ENCODE data around the gene IDH3A.
"Not testable (repeated sequence)": the region's sequence is repeated elsewhere in the genome, so short reads cannot be mapped to it uniquely, and the experiment has no call there.

IDH3A gene

DNA sequence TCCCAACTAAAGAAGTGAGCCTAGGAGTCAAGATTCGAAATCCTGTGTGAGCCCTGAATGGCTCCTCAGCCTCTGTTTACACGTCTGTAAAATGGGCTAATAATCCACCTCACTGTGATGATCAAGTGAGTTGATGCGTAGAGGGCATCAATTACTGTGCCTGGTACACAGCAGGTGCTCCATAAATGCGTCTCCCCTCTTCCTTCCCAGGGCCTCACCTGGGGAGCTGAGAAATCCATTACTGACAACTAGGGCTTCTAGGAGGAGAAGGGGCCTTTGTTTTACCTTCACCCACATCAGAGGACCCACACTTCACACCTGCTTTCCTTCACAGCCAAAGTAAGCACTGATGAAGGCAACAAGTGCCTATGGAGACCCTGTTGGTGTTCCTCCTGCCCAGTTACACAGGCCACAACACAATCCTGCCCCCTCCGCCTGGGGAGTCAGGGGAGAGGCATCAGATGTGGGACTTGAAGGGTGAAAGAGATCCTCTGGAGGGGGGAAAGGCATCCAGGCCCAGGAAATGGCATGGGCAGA is 19.3 kb upstream of the IDH3A start:
- DNase-seq, result no peak

DNA sequence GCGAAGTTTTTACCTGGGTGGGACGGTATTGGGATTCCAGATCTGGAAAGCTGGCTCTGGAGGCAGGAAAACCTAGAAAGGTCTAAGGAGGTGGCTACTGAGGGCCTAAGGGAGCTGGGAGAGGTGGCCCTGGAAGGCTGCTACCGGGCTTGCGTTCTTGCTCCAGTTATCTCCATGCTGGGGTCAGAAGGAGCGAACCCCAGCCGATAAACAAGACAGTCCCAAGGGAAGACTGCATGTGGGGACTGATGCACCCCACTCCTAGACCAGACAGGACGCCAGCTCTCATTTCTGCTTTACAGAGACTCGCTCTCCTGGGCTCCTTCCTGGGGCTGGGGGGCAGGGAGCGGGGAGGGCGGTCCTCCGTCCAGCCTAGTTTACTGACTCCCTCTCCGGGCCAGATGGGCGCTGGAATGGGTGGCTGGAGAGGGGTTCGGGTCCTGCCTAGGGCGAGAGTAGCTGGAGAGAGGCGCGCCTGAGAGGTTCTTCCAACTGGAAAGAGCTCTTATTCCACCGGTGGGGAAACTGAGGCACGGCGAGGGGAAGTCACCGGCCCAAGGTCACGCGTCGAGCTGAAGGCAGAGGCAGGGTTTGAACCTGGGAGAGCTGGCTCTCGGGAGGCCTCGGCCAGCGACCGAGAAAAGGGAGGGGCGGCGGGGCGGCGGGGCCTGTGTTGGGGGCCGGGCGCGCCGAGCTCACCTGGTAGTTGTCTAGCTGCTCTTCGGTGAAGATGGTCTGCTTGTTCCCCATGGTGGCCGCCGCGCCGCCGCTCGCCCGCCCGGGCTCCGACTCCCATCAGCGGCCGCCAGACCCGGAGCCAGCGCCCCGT is 18.5 kb upstream of the IDH3A start:
- DNase-seq, result no peak

- DNase-seq, result peak; percentile 29
Measured at GRCh38 chr15:78131295-78132061, 17.7 kb upstream of the IDH3A start, which contains the start of gene CIB2. Gene CIB2, minus strand, starts transcription at chr15:78131445. Its CDS starts 230 bp downstream, at chr15:78131215.

DNA sequence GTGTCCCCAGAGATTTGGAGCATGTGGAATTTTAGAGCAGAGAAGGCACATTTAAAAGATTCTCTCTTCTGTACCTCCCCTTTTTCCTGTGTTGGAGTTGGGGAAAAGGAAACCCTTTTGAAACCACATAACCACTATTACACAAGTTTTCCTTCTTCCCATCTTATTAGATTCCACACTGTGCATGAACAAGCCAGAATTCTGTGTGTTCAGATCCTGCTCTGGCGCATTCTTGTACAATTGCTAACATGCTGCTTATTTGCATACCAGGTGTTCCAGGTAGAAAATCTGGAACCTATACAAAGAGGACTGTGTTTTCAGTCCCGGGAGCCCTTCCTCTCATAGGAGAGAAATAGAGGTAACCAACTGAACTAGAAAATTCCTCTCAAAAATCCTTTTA is 15.4 kb upstream of the IDH3A start:
- DNase-seq, result no peak

DNA sequence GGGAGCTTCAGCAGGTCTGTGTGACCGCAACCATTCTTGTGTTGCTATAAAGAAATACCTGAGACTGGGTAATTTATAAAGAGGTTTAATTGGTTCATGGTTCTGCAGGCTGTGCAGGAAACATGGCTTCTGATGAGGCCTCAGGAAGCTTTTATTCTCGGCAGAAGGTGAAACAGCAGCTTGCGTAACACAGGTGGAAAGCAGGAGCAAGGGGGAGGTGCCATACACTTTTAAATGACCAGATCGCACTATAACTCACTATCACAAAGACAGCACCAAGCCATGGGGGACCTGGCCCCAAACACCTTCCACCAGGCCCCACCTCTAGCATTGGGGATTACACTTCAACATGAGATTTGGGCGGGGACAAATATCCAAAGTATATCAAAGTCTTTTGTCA is 9.6 kb upstream of the IDH3A start:
- DNase-seq, result no peak

GRCh38 chr15:78140292-78140691 is 8.9 kb upstream of the IDH3A start:
- no peak for DNase-seq

DNA sequence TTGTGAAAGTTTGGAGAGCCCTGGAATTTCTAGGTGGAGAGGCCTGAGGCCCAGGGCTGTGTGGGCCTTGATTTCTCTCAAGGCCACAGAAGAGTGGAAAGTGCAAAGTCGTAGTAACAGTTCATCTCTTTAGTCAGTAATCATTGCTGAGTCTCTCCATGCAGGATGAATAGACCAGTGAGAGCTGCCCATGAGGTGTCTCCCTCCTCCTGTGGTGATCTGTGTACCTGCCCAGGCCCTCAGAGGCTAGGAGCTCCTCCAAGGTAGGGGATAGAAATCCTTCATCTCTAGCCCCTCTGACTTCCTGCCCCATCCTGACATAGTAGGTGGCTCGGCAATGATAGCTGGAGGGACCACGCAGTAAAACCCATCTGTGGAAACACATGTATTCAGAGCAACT is 6.8 kb upstream of the IDH3A start:
- no peak for DNase-seq

- no peak for DNase-seq
Measured at GRCh38 chr15:78146425-78147154, 2.6 kb upstream of the IDH3A start.

- DNase-seq, result no peak
Measured at GRCh38 chr15:78147566-78147965, 1.6 kb upstream of the IDH3A start.

- no peak for DNase-seq
Measured at GRCh38 chr15:78148392-78149067, 632 bp upstream of the IDH3A start.

- no peak for DNase-seq
Measured at GRCh38 chr15:78149805-78150751, 916 bp downstream of the IDH3A start.

GRCh38 chr15:78151075-78151474 is 1.9 kb downstream of the IDH3A start:
- DNase-seq, result not testable (repeated sequence)

DNA sequence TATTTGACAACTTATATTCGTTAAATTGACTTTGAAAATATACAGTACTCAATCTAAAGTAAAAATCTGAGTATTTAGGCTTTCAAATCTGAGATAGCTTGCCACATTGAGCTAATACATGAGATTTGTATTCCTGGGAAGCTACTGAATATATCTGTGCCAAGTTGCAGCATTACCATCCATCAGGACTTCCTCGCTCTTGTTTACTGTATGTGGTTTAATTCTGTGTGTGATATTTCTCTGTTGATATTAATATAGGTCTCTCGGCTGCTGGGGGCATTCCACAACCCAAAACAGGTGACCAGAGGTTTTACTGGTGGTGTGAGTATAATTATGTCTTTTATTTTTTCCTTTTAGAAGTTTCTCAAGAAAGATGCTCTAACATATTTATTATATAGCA is 5.8 kb downstream of the IDH3A start:
- DNase-seq, result no peak

DNA sequence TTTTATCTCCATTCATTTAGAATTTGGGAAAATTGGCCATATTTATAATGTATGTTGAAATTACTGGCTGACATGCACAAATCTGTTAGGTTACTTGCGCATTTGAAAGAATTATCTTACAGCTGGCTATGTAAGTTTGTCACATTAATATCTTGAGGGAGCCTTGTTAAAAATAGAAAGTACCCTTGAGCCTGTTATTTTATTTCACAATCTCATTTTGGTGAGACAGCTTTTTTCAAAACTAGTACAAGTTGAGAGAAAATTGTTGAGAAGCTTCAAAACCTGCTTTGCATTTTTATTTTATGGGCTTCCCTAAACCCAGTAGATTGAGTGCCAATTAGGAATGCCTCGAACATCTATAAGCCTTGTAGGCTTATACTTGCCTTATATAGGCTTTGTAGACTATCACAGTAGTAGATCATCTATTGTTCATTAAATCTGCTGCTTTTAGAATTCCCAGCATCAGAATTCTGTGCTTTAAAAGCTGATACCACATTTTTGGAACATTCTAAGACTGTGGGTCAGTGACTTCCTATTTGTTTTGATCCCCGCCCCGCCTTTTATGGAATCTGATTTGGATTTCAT is 6.3 kb downstream of the IDH3A start:
- no peak for DNase-seq

DNA sequence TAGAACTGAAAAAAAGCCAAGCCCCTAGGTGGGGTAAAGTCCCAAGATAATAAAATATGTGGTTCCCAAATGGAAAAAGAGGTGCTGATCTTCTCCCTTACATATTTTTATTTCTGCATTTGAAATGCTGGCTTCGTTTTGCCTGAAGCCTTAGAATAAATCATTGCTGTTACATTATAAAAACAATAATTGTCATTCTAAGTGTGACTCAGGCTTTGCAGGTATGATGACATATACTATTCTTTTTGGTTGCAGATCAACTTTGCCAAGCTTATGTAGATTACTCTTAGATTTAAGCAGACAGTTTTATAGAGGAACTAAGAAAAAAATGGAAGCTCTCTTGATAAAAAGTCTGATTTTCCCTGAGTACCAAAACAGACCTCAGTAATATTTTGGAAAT is 7.5 kb downstream of the IDH3A start:
- no peak for DNase-seq

DNA sequence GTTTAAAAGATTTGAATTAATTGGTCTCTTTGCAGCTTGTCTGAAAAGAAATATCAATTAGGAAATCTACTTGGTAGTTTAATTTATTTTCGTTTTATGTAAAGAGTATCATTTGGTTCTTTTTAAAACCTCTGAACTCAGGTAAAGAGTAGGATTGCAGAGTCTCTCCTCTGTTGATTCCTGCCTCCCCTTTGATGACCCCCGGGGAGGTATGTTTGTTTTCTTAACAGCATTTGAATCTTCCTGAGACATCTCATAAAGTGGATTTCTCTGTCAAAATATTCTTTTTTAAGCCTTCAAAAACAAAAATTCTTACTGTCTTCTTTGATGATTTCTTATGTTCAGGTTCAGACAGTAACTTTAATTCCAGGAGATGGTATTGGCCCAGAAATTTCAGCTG is 8.0 kb downstream of the IDH3A start:
- no peak for DNase-seq

- no peak for DNase-seq
Measured at GRCh38 chr15:78159395-78159794, 10.2 kb downstream of the IDH3A start.

DNA sequence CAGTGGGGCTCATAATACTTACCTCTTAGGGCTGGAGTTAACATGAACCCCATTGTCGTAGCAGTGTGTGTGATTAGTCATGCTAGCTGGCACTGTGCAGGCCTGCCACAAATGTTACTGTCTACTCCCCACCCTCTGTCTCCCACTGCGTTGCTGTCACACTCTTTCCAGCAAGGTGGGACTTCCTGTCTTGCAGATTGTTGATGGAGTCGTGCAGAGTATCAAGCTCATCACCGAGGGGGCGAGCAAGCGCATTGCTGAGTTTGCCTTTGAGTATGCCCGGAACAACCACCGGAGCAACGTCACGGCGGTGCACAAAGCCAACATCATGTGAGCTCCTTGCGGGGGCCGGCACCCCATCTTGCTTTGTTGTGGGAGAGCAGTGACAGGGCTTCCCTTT is 12.9 kb downstream of the IDH3A start:
- DNase-seq, result no peak

GRCh38 chr15:78164010-78164409 is 14.8 kb downstream of the IDH3A start:
- DNase-seq, result no peak

- DNase-seq, result no peak
Measured at GRCh38 chr15:78167227-78167888, 18.2 kb downstream of the IDH3A start.

GRCh38 chr15:78168608-78169007 is 19.4 kb downstream of the IDH3A start:
- no peak for DNase-seq
